H9 (cell line): Measurements from ENCODE around the gene TIAM2. TPM values are rescaled to one million over a fixed set of nuclear protein-coding genes. Genes with fewer than 3 reads are reported as not detected.

Experiments used
- DNase-seq: peaks from one replicate; pipeline ENCODE4 v3.0.0-alpha.2; 2017
- H2AFZ ChIP-seq: one replicate; pipeline ENCODE4 v1.6.1; 2013; ENCODE audit warnings: mild to moderate bottlenecking, low read length, control low read depth, moderate library complexity
- H2AK5ac ChIP-seq: 2 replicates; pipeline ENCODE4 v1.6.1; 2013; ENCODE audit warnings: low read length, control low read depth, mixed read lengths; ENCODE audit not compliant: insufficient read length
- H2BK120ac ChIP-seq: one replicate; pipeline ENCODE4 v1.6.1; 2013; ENCODE audit warnings: low read depth, mild to moderate bottlenecking, low read length, control low read depth, inconsistent platforms; ENCODE audit not compliant: poor library complexity, severe bottlenecking
- H2BK12ac ChIP-seq: 2 replicates; pipeline ENCODE4 v1.6.1; 2013; ENCODE audit warnings: low read length, control low read depth, mixed read lengths, low read depth; ENCODE audit not compliant: insufficient read length
- H2BK15ac ChIP-seq: 2 replicates; pipeline ENCODE4 v1.6.1; 2013; ENCODE audit warnings: low read depth, low read length, control low read depth
- H2BK20ac ChIP-seq: one replicate; pipeline ENCODE4 v1.6.1; 2013; ENCODE audit warnings: low read depth, mild to moderate bottlenecking, low read length, control low read depth, inconsistent platforms; ENCODE audit not compliant: poor library complexity, severe bottlenecking
- H2BK5ac ChIP-seq: 2 replicates; pipeline ENCODE4 v1.6.1; 2013; ENCODE audit warnings: low read length, control low read depth, mixed read lengths; ENCODE audit not compliant: insufficient read length
- H3K14ac ChIP-seq: 2 replicates; pipeline ENCODE4 v1.6.1; 2013; ENCODE audit warnings: low read length, control low read depth; ENCODE audit not compliant: insufficient read depth
- H3K18ac ChIP-seq: 2 replicates; pipeline ENCODE4 v1.6.1; 2013; ENCODE audit warnings: low read depth, mild to moderate bottlenecking, mixed read lengths, low read length, control low read depth; ENCODE audit not compliant: insufficient read length
- H3K23ac ChIP-seq: 2 replicates; pipeline ENCODE4 v1.6.1; 2013; ENCODE audit warnings: low read length, control low read depth, mixed read lengths, low read depth; ENCODE audit not compliant: insufficient read length
- H3K23me2 ChIP-seq: 2 replicates; pipeline ENCODE4 v1.6.1; 2013; ENCODE audit warnings: low read depth, mild to moderate bottlenecking, mixed read lengths, low read length, control low read depth; ENCODE audit not compliant: insufficient read length, poor library complexity, severe bottlenecking
- H3K27ac ChIP-seq: 2 replicates; pipeline ENCODE4 v1.5.1; 2013; ENCODE audit warnings: low read length, control low read depth, mixed read lengths, low read depth; ENCODE audit not compliant: insufficient read length
- H3K27me3 ChIP-seq: 2 replicates; pipeline ENCODE4 v1.6.1; 2013; ENCODE audit warnings: low read length, control low read depth, inconsistent platforms; ENCODE audit not compliant: insufficient read depth
- H3K4ac ChIP-seq: 2 replicates; pipeline ENCODE4 v1.6.1; 2013; ENCODE audit warnings: low read depth, mild to moderate bottlenecking, control low read depth, inconsistent platforms, low read length, moderate library complexity
- H3K4me1 ChIP-seq: 2 replicates; pipeline ENCODE4 v1.6.1; 2013; ENCODE audit warnings: low read length, control low read depth, inconsistent platforms; ENCODE audit not compliant: insufficient read depth
- H3K4me2 ChIP-seq: 2 replicates; pipeline ENCODE4 v1.6.1; 2013; ENCODE audit warnings: low read length, control low read depth, mixed read lengths; ENCODE audit not compliant: insufficient read length, insufficient read depth
- H3K56ac ChIP-seq: 2 replicates; pipeline ENCODE4 v1.6.1; 2013; ENCODE audit warnings: low read depth, mild to moderate bottlenecking, mixed read lengths, low read length, control low read depth; ENCODE audit not compliant: insufficient read length
- H3K79me1 ChIP-seq: 2 replicates; pipeline ENCODE4 v1.6.1; 2013; ENCODE audit warnings: low read depth, mild to moderate bottlenecking, moderate library complexity, low read length, control low read depth, inconsistent platforms; ENCODE audit not compliant: insufficient read depth, poor library complexity, severe bottlenecking
- H3K79me2 ChIP-seq: 2 replicates; pipeline ENCODE4 v1.6.1; 2013; ENCODE audit warnings: low read length, control low read depth, inconsistent platforms; ENCODE audit not compliant: insufficient read depth
- H3K9ac ChIP-seq: 2 replicates; pipeline ENCODE4 v1.6.1; 2013; ENCODE audit warnings: low read length, control low read depth, mixed read lengths; ENCODE audit not compliant: insufficient read length; ENCODE audit errors: extremely low read depth
- H3K9me3 ChIP-seq: one replicate; pipeline ENCODE4 v1.6.1; 2013; ENCODE audit warnings: low read depth, low read length, inconsistent platforms; ENCODE audit not compliant: control insufficient read depth
- H3T11ph ChIP-seq: one replicate; pipeline ENCODE4 v1.6.1; 2013; ENCODE audit warnings: mild to moderate bottlenecking, low read length, control low read depth, inconsistent platforms
- H4K20me1 ChIP-seq: one replicate; pipeline ENCODE4 v1.6.1; 2013; ENCODE audit not compliant: control insufficient read depth, insufficient read length, insufficient read depth
- H4K5ac ChIP-seq: 2 replicates; pipeline ENCODE4 v1.6.1; 2013; ENCODE audit warnings: low read depth, mild to moderate bottlenecking, mixed read lengths, low read length, control low read depth; ENCODE audit not compliant: insufficient read length
- H4K8ac ChIP-seq: replicated peaks from 2 replicates; pipeline ENCODE4 v1.6.1; 2013; ENCODE audit warnings: low read length, control low read depth, mixed read lengths, low read depth; ENCODE audit not compliant: insufficient read length
- H4K91ac ChIP-seq: 2 replicates; pipeline ENCODE4 v1.6.1; 2013; ENCODE audit warnings: low read depth, mild to moderate bottlenecking, moderate library complexity, mixed read lengths, low read length, control low read depth; ENCODE audit not compliant: insufficient read length
- H3K27ac Mint-ChIP-seq, 3 experiments: 2 replicates in 2 of 3; 3 replicates in 1 of 3; pipeline ENCODE4 v1.8.0; 2020 to 2021; ENCODE audit warnings: mixed read lengths in 3 of 3, mild to moderate bottlenecking in 1 of 3, moderate library complexity in 1 of 3
- H3K27me3 Mint-ChIP-seq: 2 replicates; pipeline ENCODE4 v1.8.0; 2021; ENCODE audit warnings: low read depth, mild to moderate bottlenecking, moderate library complexity, mixed read lengths
- H3K36me3 Mint-ChIP-seq, 3 experiments: 2 replicates in 2 of 3; 3 replicates in 1 of 3; pipeline ENCODE4 v1.8.0; 2020 to 2021; ENCODE audit warnings: low read depth in 3 of 3, mixed read lengths in 3 of 3; ENCODE audit not compliant: insufficient read depth in 1 of 3
- H3K4me1 Mint-ChIP-seq, 2 experiments: 2 replicates each; pipeline ENCODE4 v1.8.0; 2020; ENCODE audit warnings: mixed read lengths in 2 of 2
- H3K4me3 Mint-ChIP-seq, 2 experiments: 2 replicates in 1 of 2; 3 replicates in 1 of 2; pipeline ENCODE4 v1.8.0; 2020 to 2021; ENCODE audit warnings: mild to moderate bottlenecking in 2 of 2, mixed read lengths in 2 of 2, moderate library complexity in 1 of 2
- H3K9me3 Mint-ChIP-seq, 2 experiments: 2 replicates in 1 of 2; 3 replicates in 1 of 2; pipeline ENCODE4 v1.8.0; 2020; ENCODE audit warnings: mild to moderate bottlenecking in 2 of 2, mixed read lengths in 2 of 2, moderate library complexity in 1 of 2
- CTCF ChIP-seq: fragments of 200-600 bp; sonication (generic); conservative IDR thresholded peaks from 3 replicates; pipeline ENCODE4 v1.8.0; 2021; ENCODE audit warnings: antibody characterized with exemption, mild to moderate bottlenecking
- WGBS: extraction: QIAGEN DNeasy Blood & Tissue Kit; methylation state at CpG from one replicate; pipeline ENCODE4 v1.1.7; 2013; ENCODE audit warnings: missing lambda C conversion rate, low lambda C conversion rate, mixed read lengths; ENCODE audit not compliant: insufficient read length; ENCODE audit errors: extremely low coverage; 5-methylcytosine and 5-hydroxymethylcytosine counted together
- total RNA-seq: library from RNA; stranded (reverse); gene quantifications from 2 replicates; pipeline ENCODE4 v1.2.1, GENCODE V29; 2021

The TIAM2 gene
- total RNA-seq, 1 experiment from 2014 or later = 6.3 TPM

- H3K4me1 Mint-ChIP-seq = peaks cover 32 to 39% of the 10 kb centered on the region in 2 experiments
- Histone ChIP-seq H3K56ac (no peak overlapping the region), H4K5ac (no peak overlapping the region), H2BK20ac (no peak overlapping the region), H3K14ac (no peak overlapping the region), H3K27me3 (no peaks in the 10 kb centered on the region), H3K79me1 (no peaks in the 10 kb centered on the region), H4K8ac (no peak overlapping the region), H3K4me1 (peaks cover 3% of the 10 kb centered on the region; the same call in 1 of the 2 replicates), H2BK5ac (no peak overlapping the region), H3K27ac (no peak overlapping the region), H3K79me2 (no peaks in the 10 kb centered on the region), H2AFZ (no peak overlapping the region), H4K91ac (no peak overlapping the region), H3K9me3 (no peaks in the 10 kb centered on the region), H3T11ph (no peak overlapping the region), H3K23me2 (no peaks in the 10 kb centered on the region), H2AK5ac (no peak overlapping the region), H3K4ac (no peak overlapping the region), H3K9ac (no peak overlapping the region), H2BK15ac (no peak overlapping the region), H3K4me2 (no peak overlapping the region), H2BK120ac (no peak overlapping the region), H3K23ac (no peak overlapping the region), H2BK12ac (no peak overlapping the region), H4K20me1 (no peaks in the 10 kb centered on the region), H3K18ac (no peak overlapping the region)
- no peak for DNase-seq
- no CpG with 5 or more reads among the region's 4 CpGs for WGBS
- no peaks in the 10 kb centered on the region for H3K27me3 Mint-ChIP-seq
- peaks cover 9 to 11% (median 10%) of the 10 kb centered on the region in 3 experiments for H3K36me3 Mint-ChIP-seq
- H3K27ac Mint-ChIP-seq = peak overlapping the region in 1 of 3 experiments; percentile 53; a peak in 1 of 7 replicates
- TF ChIP-seq CTCF = no peak
- no peak overlapping the region for H3K4me3 Mint-ChIP-seq
- peaks cover 4 to 14% of the 10 kb centered on the region in 2 experiments; a peak in 4 of 5 replicates for H3K9me3 Mint-ChIP-seq
These were observed 18.4 kb downstream of the TIAM2 start for GRCh38 chr6:155013457-155013876.
